RPMI8226 (cell line): ENCODE measurements around the gene UNC13D.
"Not testable (repeated sequence)": the region's sequence is repeated elsewhere in the genome, so short reads cannot be mapped to it uniquely, and the experiment has no call there.

Experiments used
- DNase-seq: peaks from one replicate; pipeline ENCODE4 v3.0.0-alpha.2; 2015

The UNC13D gene

GRCh38 chr17:75874323-75875181 lies 30.3 kb upstream of the UNC13D start:
- DNase-seq = peak; percentile 10

DNA sequence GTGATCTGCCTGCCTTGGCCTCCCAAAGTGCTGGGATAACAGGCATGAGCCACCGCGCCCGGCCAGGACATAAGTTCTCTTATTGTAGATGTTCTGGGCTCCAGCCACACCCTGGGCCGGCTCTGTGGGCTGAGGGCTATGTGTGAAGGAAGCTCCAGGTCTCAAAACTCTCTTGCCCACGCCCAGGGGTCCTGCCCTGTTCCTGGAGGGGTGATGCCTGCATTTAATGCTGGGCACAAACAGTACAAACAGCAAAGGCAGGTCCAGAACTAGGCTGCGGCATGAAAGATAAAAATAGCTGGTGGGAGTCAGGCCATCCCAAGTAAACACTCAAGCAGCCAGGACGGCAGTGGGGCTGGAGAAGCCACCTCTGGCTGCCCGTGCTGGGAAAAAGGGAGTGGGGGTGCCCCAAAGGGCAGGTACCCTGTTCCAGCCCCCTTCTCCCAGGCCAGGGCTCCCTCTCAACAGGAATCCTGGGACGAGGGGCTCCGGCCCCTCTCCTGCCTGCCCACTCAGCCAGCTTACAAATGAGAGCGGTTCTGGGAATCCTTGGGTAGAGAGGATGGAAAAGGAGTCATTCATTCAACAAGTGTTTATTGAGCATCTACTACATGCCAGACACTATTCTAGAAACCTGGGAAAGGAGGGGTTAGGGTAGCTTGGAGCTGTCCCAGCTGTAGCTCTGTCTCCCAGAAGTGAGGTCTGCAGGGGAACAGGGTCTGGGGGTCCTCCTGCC lies 29.6 kb upstream of the UNC13D start:
- peak; percentile 3 for DNase-seq

DNA sequence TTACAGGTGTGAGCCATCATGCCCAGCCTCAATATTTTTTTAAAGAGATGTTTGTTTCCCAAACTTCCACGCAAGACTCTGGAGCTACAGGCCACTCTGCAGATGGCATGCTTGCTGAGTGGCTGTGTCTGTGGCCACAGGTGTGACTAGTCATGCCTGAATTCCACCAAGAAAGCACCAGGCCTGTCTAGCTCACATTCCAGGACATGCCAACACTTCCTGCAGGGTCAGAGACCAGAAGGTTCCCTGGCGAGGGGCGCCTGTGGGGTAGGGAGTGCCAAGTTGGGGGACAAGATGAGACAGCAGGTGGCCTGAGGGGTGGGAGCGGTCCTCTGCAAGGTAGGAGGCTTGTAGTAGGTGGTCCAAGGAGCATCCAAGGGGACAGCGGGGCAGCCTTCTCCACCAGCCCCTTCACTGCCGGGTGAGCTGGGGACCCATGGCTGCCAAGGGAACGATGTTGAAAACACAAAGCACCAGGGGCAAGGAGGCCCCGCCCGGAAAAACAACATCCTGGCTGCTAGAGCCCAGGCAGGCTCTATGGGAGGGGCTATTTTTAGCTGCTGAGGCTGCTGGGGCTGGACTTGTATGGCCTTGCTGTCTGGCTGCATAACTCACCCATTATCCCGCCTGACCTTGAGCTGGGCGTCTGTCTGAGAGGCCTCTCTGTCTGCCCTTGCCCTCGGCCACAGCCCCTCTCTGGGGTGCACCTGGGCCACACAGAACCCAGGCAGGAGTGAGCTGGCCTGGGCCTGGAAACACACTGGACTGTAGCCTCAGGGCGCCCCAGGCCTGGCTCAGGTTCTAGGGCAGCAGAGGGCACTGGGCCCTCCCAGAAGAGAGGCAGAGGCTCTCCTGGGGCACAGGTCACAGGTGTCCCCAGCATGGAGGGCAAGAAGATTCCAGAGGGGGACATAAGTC lies 28.5 kb upstream of the UNC13D start:
- peak; percentile 93 for DNase-seq

DNA sequence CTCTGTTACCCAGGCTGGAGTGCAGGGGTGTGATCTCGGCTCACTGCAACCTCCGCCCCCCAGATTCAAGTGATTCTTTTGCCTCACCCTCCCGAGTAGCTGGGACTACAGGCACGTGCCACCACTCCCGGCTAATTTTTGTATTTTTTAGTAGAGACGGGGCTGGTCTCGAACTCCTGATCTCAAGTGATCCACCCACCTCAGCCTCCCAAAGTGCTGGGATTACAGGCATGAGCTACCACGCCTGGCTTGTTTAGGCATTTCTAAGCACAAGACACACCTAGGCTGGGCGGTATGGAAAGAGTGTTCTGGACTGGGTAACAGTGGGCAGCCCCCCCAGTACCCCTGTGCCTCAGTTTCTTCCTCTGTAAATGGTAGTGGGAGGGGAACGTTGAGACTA lies 26.0 kb upstream of the UNC13D start:
- DNase-seq = not testable (repeated sequence)

DNA sequence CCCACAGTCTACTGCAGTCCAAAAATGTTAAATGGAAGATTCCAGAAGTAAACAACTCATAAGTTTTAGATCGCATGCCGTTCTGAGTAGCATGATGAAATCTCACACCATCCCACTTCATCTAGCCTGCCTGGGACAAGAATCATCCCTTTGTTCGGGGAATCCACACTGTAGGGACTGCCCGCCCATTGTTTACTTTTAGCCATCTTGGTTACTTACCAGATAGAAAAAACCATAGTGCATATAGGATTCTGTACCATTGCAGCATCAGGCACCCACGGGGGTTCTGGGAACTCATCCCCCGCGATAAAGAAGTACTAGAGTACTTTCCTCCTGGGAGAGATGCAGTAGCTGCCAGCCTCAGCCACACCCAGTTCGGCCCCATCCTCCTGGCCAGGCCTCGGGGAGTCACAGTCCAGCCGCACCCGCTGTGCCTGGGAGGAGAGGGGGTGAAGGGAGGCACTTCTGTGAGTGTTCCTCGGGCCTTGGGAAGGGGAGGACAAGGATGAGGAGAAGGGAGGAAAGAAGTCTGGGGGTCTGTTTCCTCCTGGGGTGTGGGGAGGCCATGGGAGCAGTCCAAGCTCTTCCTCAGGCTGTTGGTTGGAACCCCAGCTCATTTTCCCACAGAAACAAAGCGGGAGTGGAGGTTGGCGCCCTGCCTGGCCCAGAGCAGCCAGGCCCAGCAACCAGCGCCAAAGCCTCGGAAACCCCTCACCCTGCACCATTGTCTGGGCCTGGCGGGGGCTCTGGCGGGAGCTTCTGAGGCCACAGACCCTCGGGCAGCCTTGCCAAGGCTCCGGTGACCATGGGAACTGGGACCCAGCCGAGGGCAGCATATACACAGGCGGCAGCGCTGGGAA lies 25.3 kb upstream of the UNC13D start:
- no peak for DNase-seq

DNA sequence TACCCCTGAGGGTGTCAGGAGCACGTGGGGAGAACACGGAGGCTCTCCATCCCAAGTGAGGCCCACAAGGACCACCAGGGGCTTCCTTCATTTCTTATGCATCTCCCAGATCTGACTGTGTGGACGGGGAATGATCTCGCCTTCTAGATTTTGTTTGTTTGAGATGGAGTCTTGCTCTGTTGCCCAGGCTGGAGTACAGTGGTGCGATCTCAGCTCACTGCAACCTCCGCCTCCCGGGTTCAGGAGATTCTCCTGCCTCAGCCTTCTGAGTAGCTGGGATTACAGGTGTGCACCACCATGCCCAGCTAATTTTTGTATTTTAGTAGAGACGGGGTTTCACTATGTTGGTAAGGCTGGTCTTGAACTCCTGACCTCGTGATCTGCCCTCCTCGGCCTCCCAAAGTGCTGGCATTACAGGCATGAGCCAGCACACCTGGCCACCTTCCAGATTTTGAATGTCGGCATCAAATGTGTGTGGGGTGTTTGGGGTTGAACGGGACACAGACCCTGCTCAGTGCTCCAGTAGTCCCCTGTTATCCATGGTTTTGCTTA lies 24.6 kb upstream of the UNC13D start:
- DNase-seq = not testable (repeated sequence)

GRCh38 chr17:75865404-75866188 lies 21.4 kb upstream of the UNC13D start:
- peak; percentile 74 for DNase-seq

DNA sequence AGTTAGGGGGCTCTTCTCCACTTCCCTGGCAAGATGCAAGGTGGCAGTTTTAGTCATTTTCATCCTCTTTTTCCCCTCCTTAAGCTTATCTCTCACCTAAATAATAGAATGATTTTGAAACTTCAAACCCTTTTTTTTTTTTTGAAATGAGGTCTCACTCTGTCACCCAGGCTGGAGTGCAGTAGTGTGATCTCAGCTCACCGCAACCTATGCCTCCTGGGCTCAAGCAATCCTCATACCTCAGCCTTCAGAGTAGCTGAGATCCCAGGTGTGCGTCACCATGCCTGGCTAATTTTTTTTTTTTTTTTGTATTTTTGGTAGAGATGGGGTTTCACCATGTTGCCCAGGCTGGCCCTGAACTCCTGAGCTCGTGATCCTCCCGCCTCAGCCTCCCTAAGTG lies 20.7 kb upstream of the UNC13D start:
- peak; percentile 72 for DNase-seq

DNA sequence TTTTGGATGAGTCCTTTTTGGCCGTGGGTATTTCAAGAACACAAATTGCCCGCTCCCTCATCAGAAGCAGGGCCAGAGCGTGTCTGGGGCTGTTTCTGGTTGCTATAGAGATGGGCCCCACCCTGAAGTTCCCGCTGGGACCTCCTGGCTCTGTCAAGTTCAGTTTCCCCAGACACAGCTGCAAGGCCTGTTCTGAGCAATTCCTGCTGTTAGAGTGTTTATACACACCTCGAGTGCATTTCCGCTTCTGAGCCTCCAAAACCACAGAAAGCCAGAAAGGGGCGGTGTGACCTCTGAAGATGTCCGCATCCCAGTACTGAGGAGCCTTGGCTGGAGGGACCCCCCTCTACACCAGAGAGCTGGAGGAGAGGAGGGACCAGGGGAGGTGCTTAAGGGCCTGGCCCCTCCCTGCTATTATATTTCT lies 20.3 kb upstream of the UNC13D start:
- DNase-seq = peak; percentile 93

- no peak for DNase-seq
Observed at GRCh38 chr17:75861927-75862317, 17.7 kb upstream of the UNC13D start.

- not testable (repeated sequence) for DNase-seq
Observed at GRCh38 chr17:75859358-75859757, 15.2 kb upstream of the UNC13D start.

DNA sequence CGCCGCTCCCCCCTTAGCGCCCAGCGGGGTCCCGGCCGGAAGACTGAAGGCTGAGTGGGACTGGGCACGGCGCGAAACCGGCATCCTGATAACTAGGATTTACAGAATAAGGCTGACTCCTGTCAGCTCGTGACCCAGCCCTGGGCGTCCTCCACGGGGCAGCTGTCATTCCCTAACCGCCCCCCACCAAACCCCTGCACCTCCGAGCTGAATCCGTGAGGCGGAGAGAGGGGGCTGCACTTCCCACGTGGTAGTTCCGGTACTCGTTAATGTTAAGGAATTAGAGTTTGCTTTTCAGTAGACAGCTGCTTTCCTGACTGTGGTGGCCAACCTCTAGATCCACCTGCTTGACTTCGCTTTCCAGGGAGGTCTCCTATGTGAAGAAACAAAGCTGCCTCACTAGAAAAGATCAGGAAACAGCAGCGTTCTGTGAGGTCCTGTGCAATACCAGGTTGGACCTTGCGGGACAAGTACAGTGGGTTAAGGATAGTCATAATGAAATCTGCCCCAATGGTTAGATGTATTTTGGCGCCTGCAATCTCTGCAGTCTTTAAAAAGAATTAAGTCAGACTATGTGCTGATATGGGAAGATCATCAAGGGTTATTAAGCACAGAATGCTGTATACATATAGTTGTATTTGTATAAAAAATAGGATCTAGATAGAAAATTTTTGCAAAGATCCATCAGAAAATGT lies 12.0 kb upstream of the UNC13D start:
- peak; percentile 66 for DNase-seq

GRCh38 chr17:75855310-75856061 lies 11.3 kb upstream of the UNC13D start, which contains the start of gene WBP2:
Gene WBP2 (minus strand): TSS chr17:75855335. CDS start chr17:75855297, 38 bp downstream.
- DNase-seq = peak; percentile 98

GRCh38 chr17:75854881-75855309 lies 10.7 kb upstream of the UNC13D start:
- no peak for DNase-seq

- DNase-seq = no peak
Observed at GRCh38 chr17:75854101-75854748, 10.0 kb upstream of the UNC13D start.

- DNase-seq = no peak
Observed at GRCh38 chr17:75853433-75853832, 9.2 kb upstream of the UNC13D start.

DNA sequence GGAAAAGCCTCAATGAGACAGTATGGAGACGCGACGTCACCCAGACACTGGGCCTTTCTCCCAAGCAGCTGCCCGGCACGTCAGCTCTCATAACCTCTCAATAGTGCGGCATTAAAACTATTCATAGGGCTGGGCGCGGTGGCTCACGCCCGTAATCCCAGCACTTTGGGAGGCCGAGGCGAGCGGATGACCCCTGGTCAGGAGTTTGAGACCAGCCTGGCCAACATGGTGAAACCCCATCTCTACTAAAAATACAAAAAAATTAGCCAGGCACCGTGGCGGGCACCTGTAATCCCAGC lies 7.4 kb upstream of the UNC13D start:
- not testable (repeated sequence) for DNase-seq

- DNase-seq = no peak
Observed at GRCh38 chr17:75850928-75851692, 6.9 kb upstream of the UNC13D start.
